IPS DF 4.7 (cell line): ENCODE results near the gene CHD6.

Experiments
- DNase-seq: peaks from one replicate; pipeline ENCODE4 v3.0.0-alpha.2; 2013; ENCODE audit warnings: low spot score; ENCODE audit errors: extremely low read depth

CHD6 gene

GRCh38 chr20:41623625-41624375 is 5.6 kb upstream of the CHD6 start:
- no peak for DNase-seq

GRCh38 chr20:41622584-41622983 is 4.4 kb upstream of the CHD6 start:
- DNase-seq, result no peak

- no peak for DNase-seq
Observed at GRCh38 chr20:41621971-41622370, 3.8 kb upstream of the CHD6 start.

GRCh38 chr20:41621421-41621820 is 3.2 kb upstream of the CHD6 start:
- no peak for DNase-seq

GRCh38 chr20:41619360-41620100 is 1.4 kb upstream of the CHD6 start:
- DNase-seq, result no peak

- DNase-seq, result no peak
Observed at GRCh38 chr20:41618807-41619311, 682 bp upstream of the CHD6 start.

- DNase-seq, result no peak
Observed at GRCh38 chr20:41617059-41617901, 897 bp downstream of the CHD6 start.

- DNase-seq, result no peak
Observed at GRCh38 chr20:41616228-41616627, 1.9 kb downstream of the CHD6 start.

GRCh38 chr20:41615676-41616075 is 2.5 kb downstream of the CHD6 start:
- DNase-seq, result no peak

GRCh38 chr20:41615110-41615509 is 3.1 kb downstream of the CHD6 start:
- DNase-seq, result no peak

- no peak for DNase-seq
Observed at GRCh38 chr20:41613321-41613720, 4.9 kb downstream of the CHD6 start.

GRCh38 chr20:41609474-41609873 is 8.7 kb downstream of the CHD6 start:
- DNase-seq, result no peak

GRCh38 chr20:41608606-41609005 is 9.6 kb downstream of the CHD6 start:
- no peak for DNase-seq

- DNase-seq, result no peak
Observed at GRCh38 chr20:41607791-41608190, 10.4 kb downstream of the CHD6 start.

GRCh38 chr20:41604002-41604401 is 14.2 kb downstream of the CHD6 start:
- no peak for DNase-seq

GRCh38 chr20:41601742-41602141 is 16.4 kb downstream of the CHD6 start:
- DNase-seq, result no peak

GRCh38 chr20:41600926-41601631 is 17.1 kb downstream of the CHD6 start:
- DNase-seq, result no peak

- DNase-seq, result no peak
Observed at GRCh38 chr20:41599699-41600104, 18.5 kb downstream of the CHD6 start.

- no peak for DNase-seq
Observed at GRCh38 chr20:41598719-41599118, 19.5 kb downstream of the CHD6 start.

- no peak for DNase-seq
Observed at GRCh38 chr20:41594514-41595322, 23.5 kb downstream of the CHD6 start.
